GM12875 (cell line): Measurements from ENCODE around the gene ERFE.

Experiments
- H3K4me3 ChIP-seq: one replicate; pipeline ENCODE4 v1.5.1; 2011; ENCODE audit warnings: low read depth, low read length, control low read depth
- TF ChIP-seq, protein P1 (sequence below): IDR thresholded peaks from 2 replicates; pipeline ENCODE4 v1.5.1; 2011; ENCODE audit warnings: low read depth, mild to moderate bottlenecking, control low read depth, inconsistent platforms, low read length, moderate library complexity, borderline replicate concordance; ENCODE audit not compliant: insufficient read depth

The ERFE gene

DNA sequence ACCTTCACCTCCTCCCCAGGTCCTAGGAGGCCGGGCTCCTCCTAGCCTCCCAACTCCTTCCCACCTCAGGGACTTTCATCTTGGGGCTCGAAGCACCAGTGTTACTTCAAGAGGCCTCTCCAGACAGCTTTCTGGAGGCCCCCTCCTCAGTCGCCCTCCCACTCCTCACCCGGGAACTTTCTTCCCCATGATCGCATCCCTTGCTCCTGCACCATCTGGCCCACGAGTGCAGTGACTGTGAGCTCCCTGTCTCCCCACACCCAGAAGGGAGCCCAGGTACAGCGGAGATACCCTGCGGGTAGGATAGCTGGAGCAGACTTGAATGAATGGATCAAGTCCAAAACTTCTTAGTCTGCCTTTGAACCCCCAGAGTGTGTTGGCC lies 6.1 kb downstream of the ERFE start:
- TF ChIP-seq, protein P1, sequence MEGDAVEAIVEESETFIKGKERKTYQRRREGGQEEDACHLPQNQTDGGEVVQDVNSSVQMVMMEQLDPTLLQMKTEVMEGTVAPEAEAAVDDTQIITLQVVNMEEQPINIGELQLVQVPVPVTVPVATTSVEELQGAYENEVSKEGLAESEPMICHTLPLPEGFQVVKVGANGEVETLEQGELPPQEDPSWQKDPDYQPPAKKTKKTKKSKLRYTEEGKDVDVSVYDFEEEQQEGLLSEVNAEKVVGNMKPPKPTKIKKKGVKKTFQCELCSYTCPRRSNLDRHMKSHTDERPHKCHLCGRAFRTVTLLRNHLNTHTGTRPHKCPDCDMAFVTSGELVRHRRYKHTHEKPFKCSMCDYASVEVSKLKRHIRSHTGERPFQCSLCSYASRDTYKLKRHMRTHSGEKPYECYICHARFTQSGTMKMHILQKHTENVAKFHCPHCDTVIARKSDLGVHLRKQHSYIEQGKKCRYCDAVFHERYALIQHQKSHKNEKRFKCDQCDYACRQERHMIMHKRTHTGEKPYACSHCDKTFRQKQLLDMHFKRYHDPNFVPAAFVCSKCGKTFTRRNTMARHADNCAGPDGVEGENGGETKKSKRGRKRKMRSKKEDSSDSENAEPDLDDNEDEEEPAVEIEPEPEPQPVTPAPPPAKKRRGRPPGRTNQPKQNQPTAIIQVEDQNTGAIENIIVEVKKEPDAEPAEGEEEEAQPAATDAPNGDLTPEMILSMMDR, result no peak
- H3K4me3 ChIP-seq, result no peak overlapping the region

- no peak overlapping the region for H3K4me3 ChIP-seq
- TF ChIP-seq, protein P1, result no peak
These were observed 6.6 kb downstream of the ERFE start for GRCh38 chr2:238165288-238165921.

DNA sequence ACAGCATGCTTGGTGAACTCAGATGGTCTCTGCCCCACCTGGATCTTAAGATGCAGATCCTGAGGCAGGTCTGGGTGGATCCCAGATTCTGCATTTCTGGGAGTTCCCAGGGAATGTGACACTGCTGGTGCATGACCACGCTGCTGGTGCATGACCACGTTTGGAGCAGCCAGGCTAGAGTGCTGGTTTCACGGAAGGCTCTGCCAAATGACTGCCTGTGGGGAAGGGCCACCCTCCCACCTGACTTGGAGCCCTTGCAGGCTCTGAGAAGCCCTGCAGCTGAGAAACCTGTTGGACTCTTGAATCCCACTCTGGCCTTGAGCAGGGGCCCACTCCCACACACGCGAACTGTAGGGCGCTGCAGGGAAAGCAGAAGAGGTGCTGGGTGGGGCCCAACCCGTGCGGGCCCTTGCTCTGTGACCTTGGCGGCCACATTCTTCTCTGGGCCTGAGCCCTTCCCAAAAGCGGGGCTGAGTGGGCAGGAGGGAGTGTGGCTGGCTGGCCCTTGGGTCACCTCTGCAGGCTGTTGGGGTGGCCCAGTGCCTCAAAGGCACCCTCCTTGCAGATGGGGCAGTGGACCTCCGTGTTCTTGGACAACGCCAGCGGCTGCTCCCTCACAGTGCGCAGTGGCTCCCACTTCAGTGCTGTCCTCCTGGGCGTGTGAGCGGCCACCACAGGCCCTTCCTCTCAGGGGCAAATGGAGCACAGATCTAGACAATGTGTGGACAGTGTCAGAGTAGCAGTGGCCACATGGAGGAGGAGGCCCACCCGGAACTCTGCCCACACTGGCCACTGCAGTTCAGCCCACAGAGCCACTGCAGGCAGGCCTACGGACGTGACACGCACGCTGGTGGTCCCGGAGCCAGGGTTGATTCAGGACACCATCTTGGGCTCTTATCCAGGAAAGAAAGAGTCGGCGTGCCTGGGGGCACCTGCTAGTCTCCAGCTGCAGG lies 7.9 kb downstream of the ERFE start:
- H3K4me3 ChIP-seq, result no peak overlapping the region
- TF ChIP-seq, protein P1, result no peak

DNA sequence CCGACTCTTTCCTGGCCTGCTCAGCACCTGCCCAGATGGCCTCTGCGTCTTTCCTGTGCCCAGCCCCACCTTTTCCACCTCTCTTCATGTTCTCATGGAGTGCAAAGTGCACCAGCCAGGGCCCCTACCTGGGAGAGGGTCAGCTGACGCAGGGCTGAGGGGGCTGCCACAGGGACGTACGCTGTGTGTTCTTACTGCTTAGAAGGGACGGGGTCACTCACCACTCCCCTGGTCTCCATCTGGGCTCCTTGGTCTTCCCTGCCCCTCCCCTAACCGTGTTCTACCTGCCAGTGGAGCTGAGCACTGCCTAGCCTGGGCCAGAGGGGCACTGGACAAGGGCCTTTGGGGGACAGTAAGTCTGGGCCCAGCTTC lies 8.6 kb downstream of the ERFE start:
- TF ChIP-seq, protein P1, result no peak
- H3K4me3 ChIP-seq, result no peak overlapping the region

DNA sequence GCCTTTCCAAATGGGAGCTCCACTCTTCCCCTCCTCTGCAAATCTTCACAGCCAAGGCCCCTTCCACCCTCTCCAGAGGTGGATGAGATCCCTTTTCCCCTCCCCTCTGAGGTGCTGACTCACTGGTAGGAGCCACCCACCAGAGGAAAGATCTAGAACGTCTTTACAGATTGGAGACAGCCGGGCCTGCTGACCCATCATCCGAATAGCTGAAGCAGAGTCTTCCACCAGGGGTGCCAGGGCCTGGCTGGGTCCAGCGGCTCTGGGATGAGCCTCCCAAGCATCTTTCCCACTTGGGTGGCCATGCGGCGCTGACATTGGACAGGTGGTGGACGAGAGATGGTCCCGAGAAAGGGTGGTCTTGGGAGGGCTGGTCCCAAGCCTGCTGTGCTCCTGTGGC lies 9.0 kb downstream of the ERFE start:
- TF ChIP-seq, protein P1, result no peak

DNA sequence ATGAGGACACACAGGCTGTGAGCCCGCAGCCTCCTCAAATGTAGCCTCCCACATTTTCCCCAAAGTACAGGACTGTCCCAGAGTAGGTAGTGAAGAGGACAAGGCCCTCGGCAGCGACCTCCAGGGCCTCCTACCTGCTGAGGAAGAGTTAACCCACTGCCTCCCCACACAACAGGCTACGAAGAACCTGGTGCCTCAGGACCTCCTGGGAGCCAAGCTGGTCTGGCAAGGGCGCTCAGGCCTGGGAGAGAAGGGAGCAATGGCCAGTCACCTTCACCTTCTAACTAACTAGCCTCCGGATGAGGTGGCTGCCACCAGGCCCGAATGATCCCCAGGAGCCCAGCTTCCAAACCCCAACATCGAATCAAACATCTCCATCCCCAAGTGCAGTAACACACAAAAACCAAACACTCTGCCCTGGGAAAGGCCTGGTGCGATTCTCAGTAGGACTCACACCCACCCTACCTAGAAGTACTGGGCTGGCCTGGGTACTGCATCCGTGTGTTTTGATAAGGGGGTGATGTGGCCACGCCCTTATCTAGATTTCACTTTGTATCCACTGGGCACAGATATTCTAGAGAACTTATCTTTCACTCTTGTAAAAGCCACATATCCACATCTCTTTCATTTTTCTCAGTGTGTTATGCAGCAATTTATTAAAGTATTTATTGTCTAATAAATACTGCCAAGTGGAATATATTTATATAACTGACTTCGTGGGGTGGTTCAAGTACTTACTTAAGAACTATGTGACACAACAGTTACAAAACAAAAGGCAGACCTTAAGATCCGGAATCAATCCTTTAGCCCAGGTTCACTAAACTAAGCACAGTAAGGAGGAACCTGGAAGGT lies 9.7 kb downstream of the ERFE start:
- TF ChIP-seq, protein P1, result no peak
- no peak overlapping the region for H3K4me3 ChIP-seq

More for the DNA sequence above, 9.0 kb downstream of the ERFE start:
- no peak overlapping the region for H3K4me3 ChIP-seq
